ENCODE measurements around the gene KLHL30. TPM values are rescaled to one million over a fixed set of nuclear protein-coding genes. Genes with fewer than 3 reads are reported as not detected.

The KLHL30 gene
- total RNA-seq, 2 experiments from 2014 or later: not detected

DNA sequence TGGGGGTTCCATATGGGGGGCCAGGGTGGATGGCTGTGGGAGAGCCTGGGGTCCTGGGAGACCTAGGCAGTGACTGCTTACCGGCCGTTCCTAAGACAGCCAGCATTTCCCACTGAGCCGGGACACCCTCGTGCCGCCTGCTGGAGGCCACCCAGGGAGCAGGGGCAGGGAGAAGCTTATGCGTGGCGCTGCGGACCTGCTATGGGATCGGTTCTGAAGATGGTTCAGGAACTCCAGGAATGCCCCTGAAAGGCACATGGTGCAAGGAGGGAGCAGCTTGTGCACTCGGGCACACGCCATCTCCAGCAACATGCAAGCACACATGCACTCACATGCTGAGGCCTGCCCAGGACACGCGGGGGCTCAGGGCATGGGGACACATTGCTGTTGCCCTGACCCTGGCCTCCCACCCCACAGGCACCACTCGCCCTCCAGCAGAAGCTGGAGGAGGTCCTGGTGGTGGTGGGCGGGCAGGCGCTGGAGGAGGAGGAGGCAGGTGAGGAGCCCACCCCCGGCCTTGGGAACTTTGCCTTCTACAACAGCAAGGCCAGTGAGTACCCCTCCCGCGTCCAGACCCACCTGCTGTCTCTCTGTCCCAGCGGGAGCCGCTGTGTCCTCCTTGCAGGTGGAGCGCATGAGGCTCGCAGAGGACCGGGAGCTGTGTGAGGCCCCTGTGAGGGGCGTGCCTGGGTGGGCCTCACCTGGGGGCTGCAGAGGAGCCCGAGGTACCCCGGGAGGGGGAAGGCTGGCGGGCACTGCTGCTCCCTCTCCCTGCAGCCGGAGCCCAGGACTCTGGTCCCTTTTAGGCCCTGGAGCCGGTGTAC is 4.1 kb downstream of the KLHL30 start:
- no peak overlapping the region for H3K4me3 Mint-ChIP-seq
- no peaks in the 10 kb centered on the region for H3K9me3 Mint-ChIP-seq
- no peak for DNase-seq
- peaks cover 5% of the 10 kb centered on the region for H3K4me1 Mint-ChIP-seq (ENCODE audit: low read depth)
- H3K27ac Mint-ChIP-seq: no peak overlapping the region
- H3K27me3 Mint-ChIP-seq: no peaks in the 10 kb centered on the region
- POLR2A ChIA-PET: interaction anchor here (0.6 kb wide), 1 partner anchor 177 kb away, joined by 3 read pairs; no protein-coding TSS in a partner anchor
- CTCF ChIA-PET: no interaction called here
- no peaks in the 10 kb centered on the region for H3K36me3 Mint-ChIP-seq
- intact Hi-C loops (cut with micrococcal nuclease): no loop called here

DNA sequence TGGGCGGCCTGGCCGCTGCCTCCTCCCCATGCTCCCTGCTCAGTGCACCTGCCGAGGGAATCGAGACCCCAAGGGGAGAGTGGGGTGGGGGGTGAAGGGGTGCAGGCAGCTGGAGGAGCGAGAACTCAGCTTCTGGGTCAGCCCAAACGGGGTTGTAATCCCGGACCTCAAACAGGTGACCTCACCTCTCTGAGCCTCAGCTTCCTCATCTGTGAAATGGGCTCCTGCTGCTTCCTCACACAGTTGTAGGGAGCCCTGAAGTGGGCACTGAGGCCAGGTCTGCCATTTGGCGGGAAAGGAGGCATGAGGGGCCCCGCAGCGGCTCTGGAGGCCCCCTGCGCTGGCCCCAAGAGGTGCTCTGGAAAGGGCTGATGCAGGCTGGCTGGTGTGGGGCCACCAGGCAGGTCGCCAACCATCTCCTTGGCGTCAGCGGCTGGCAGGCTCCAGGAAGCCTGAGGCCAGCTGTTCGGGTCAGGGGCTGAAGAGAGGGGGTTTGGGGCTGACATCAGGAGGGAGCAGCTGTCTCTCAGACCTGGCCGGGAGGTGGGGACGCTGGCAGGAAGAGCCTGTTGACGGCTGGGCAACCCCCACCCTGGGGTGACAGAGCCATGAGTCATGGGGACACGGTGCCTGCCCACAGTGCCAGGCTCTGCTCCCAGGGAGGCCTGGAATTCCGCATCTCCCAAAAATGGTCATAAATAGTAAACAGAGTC is 4.9 kb downstream of the KLHL30 start:
- H3K9me3 Mint-ChIP-seq: no peaks in the 10 kb centered on the region
- ChIA-PET CTCF (no interaction called here), POLR2A (interaction anchor here (0.6 kb wide), 1 partner anchor 178 kb away, joined by 3 read pairs; no protein-coding TSS in a partner anchor)
- H3K4me3 Mint-ChIP-seq: no peak overlapping the region
- H3K27ac Mint-ChIP-seq: no peak overlapping the region
- no peaks in the 10 kb centered on the region for H3K36me3 Mint-ChIP-seq
- intact Hi-C loops (cut with micrococcal nuclease): no loop called here
- H3K27me3 Mint-ChIP-seq: no peaks in the 10 kb centered on the region
- peaks cover 5% of the 10 kb centered on the region for H3K4me1 Mint-ChIP-seq (ENCODE audit: low read depth)
- DNase-seq: peak; percentile 47

DNA sequence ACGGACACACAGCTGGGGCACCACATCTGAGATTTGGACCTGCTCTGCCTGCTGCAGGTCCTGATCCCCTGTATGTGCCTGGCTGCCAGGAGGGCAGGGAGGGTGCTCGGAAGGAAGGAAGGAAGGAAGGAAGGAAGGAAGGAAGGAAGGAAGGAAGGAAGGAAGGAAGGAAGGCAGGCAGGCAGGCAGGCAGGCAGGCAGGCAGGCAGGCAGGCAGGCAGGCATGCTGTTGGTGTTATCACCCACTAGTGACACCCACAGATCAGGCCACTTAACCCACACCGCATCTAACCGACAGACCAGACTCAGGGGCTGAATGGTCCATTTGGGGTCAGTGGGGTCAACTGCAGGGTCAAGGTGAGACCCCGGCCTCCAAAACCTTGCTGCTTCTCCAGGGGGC is 5.8 kb downstream of the KLHL30 start:
- intact Hi-C loops (cut with micrococcal nuclease): no loop called here
- no peaks in the 10 kb centered on the region for H3K9me3 Mint-ChIP-seq
- H3K4me3 Mint-ChIP-seq: no peak overlapping the region
- H3K27ac Mint-ChIP-seq: no peak overlapping the region
- no peaks in the 10 kb centered on the region for H3K27me3 Mint-ChIP-seq
- no peak for DNase-seq
- H3K4me1 Mint-ChIP-seq (ENCODE audit: low read depth): peaks cover 5% of the 10 kb centered on the region
- ChIA-PET CTCF (interaction anchor here (0.6 kb wide), 1 partner anchor 25 kb away, joined by 4 read pairs; no protein-coding TSS in a partner anchor), POLR2A (no interaction called here)
- no peaks in the 10 kb centered on the region for H3K36me3 Mint-ChIP-seq

DNA sequence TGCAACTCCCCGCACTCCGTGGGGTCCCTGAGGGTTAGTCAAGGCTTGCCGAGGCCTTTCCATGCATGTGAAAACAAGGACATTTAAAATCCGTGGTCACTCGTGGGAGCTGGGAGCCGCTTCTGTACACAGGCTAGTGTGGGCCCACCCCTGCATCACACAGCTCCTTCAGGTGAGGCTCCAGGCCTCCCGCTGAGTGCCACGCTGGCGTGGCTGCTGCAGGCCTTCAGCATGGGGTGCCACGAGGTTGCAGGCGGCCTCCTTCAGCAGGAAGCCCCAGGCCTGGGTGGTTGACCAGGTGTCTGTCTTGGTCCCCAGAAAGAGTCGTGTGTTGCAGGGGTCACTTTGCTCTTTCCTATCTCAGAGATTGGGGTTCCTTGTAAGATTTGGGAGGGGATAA is 6.6 kb downstream of the KLHL30 start:
- intact Hi-C loops (cut with micrococcal nuclease): no loop called here
- CTCF ChIA-PET: no interaction called here
- POLR2A ChIA-PET: no interaction called here
- no peaks in the 10 kb centered on the region for H3K36me3 Mint-ChIP-seq
- H3K9me3 Mint-ChIP-seq: no peaks in the 10 kb centered on the region
- H3K27me3 Mint-ChIP-seq: no peaks in the 10 kb centered on the region
- H3K4me1 Mint-ChIP-seq (ENCODE audit: low read depth): peaks cover 5% of the 10 kb centered on the region
- DNase-seq: no peak
- no peak overlapping the region for H3K4me3 Mint-ChIP-seq
- no peak overlapping the region for H3K27ac Mint-ChIP-seq

DNA sequence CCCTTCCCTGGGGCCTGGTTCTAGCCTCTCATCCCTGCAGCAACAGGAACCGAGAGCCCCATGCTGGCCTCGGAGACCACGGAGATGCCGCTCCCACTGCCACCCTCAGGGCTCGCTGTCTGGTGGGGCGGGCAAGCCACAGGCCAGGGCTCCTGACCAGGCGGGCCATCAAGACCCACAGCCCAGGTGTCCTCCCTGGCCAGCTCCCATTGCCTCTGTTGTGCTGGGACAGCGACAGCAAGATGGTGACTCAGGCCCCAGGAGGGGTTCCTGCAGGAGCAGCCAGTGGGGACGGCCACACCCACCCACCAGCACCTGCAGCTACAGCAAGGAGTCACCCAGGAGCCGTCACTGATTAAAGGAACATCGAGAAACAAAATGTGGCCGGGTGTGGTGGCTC is 7.4 kb downstream of the KLHL30 start:
- CTCF ChIA-PET: no interaction called here
- no peak overlapping the region for H3K27ac Mint-ChIP-seq
- no peak overlapping the region for H3K4me3 Mint-ChIP-seq
- H3K27me3 Mint-ChIP-seq: no peaks in the 10 kb centered on the region
- intact Hi-C loops (cut with micrococcal nuclease): no loop called here
- peaks cover 5% of the 10 kb centered on the region for H3K4me1 Mint-ChIP-seq (ENCODE audit: low read depth)
- H3K9me3 Mint-ChIP-seq: no peaks in the 10 kb centered on the region
- no peak for DNase-seq
- POLR2A ChIA-PET: no interaction called here
- H3K36me3 Mint-ChIP-seq: no peaks in the 10 kb centered on the region

DNA sequence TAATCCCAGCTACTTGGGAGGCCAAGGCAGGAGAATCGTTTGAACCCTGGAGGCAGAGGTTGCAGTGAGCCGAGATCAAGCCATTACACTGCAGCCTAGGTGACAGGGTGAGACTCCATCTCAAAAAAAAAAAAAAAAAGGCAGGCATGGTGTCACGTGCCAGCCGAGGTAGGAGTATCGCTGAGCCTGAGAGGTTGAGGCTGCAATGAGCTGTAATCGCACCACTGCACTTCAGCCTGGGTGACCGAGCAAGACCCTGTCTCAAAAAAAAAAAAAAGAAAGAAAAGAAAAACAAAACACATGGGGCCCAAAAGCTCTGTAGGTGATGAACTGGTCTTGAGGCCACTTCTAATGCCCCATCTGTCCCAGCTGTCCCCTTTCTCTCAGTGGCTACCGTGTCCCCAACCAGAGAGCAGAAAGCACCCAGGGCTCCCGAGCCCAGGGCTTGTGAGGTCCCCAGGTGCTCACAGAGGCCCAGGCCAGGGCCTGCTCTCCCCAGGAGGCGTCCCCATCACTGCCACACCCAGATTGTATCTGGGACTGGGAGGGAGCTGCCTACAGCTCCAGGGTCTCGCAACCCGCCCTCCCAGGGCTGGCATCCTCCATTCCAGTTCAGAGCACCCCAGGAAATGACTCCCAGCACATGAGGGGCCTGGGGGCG is 8.5 kb downstream of the KLHL30 start:
- H3K36me3 Mint-ChIP-seq: no peaks in the 10 kb centered on the region
- H3K9me3 Mint-ChIP-seq: no peaks in the 10 kb centered on the region
- no peaks in the 10 kb centered on the region for H3K27me3 Mint-ChIP-seq
- ChIA-PET POLR2A (no interaction called here), CTCF (no interaction called here)
- H3K27ac Mint-ChIP-seq: no peak overlapping the region
- no peak for DNase-seq
- no peak overlapping the region for H3K4me3 Mint-ChIP-seq
- no peaks in the 10 kb centered on the region for H3K4me1 Mint-ChIP-seq (ENCODE audit: low read depth)
- intact Hi-C loops (cut with micrococcal nuclease): no loop called here

DNA sequence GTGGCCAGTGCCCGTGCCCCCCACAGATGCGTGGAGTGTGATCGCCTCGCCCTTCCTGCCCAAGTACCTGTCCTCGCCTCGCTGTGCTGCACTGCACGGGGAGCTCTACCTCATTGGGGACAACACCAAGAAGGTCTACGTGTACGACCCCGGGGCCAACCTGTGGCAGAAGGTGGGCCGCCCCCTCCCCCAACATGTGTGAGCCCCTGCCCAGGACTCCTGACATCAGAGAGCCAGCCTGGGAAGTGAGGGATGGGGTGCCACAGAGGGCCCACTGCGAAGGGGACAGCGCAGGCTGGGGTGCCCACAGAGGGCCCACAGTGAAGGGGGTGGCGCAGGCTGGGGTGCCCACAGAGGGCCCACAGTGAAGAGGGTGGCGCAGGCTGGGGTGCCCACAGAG is 10.5 kb downstream of the KLHL30 start:
- no peaks in the 10 kb centered on the region for H3K36me3 Mint-ChIP-seq
- H3K27ac Mint-ChIP-seq: no peak overlapping the region
- no peaks in the 10 kb centered on the region for H3K4me1 Mint-ChIP-seq (ENCODE audit: low read depth)
- intact Hi-C loops (cut with micrococcal nuclease): no loop called here
- POLR2A ChIA-PET: no interaction called here
- H3K4me3 Mint-ChIP-seq: no peak overlapping the region
- no peak for DNase-seq
- peaks cover under 1% of the 10 kb centered on the region for H3K9me3 Mint-ChIP-seq
- H3K27me3 Mint-ChIP-seq: no peaks in the 10 kb centered on the region
- CTCF ChIA-PET: no interaction called here

DNA sequence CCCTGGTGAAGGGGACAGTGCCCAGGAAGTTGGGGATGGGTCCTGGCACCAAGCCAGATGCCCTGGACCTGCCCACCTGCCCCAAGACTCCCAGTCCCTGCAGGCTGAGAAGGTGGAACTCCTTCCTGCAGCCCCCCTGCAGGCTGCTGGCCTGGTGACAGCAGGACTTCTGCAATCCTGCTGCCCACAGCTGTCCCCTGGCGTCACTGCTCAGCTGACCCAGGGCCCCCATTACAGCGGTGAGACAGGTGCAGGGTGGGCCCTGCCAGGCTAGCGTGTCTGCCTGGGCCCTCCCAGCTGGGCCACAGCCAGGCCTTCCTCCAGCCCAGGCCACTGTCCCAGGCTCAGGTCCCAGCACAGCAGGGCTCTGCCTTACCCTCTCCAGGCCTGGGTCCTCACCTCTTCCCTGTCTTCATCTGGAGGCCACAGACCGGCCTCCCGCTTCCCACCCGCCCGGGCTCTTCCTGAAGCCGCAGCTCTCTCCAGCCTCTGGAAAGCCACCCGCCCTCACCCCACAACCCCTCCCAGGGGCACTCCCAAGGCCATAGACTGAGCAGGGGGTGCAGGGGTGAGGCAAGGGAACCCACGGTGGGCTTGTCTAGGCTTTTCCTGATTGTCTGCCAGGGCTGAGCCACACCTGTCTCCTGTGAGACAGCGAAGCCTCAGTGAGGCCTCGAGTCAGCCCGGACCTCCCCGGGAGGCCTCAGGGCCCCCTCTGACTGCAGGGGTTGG is 11.5 kb downstream of the KLHL30 start:
- no peak overlapping the region for H3K27ac Mint-ChIP-seq
- ChIA-PET POLR2A (no interaction called here), CTCF (no interaction called here)
- no peak for DNase-seq
- peaks cover 2% of the 10 kb centered on the region for H3K9me3 Mint-ChIP-seq
- intact Hi-C loops (cut with micrococcal nuclease): no loop called here
- no peaks in the 10 kb centered on the region for H3K4me1 Mint-ChIP-seq (ENCODE audit: low read depth)
- no peaks in the 10 kb centered on the region for H3K27me3 Mint-ChIP-seq
- H3K36me3 Mint-ChIP-seq: no peaks in the 10 kb centered on the region
- H3K4me3 Mint-ChIP-seq: no peak overlapping the region

DNA sequence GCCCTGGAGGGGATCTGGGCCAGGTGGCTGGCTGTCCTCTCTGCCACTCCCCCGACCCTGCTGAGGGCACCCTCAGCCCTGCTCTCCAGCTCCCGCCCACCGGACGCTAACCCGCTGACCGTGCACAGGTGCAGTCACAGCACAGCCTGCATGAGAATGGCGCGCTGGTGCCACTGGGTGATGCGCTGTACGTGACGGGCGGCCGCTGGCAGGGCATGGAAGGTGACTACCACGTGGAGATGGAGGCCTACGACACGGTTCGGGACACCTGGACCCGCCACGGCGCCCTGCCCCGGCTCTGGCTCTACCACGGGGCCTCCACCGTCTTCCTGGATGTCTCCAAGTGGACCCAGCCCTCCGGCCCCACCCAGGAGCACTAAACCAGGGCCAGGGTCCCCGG is 12.2 kb downstream of the KLHL30 start:
- no peak overlapping the region for H3K4me3 Mint-ChIP-seq
- no peak overlapping the region for H3K27ac Mint-ChIP-seq
- H3K4me1 Mint-ChIP-seq (ENCODE audit: low read depth): no peaks in the 10 kb centered on the region
- no peaks in the 10 kb centered on the region for H3K36me3 Mint-ChIP-seq
- DNase-seq: no peak
- no peaks in the 10 kb centered on the region for H3K27me3 Mint-ChIP-seq
- CTCF ChIA-PET: no interaction called here
- POLR2A ChIA-PET: no interaction called here
- intact Hi-C loops (cut with micrococcal nuclease): no loop called here
- peaks cover 2% of the 10 kb centered on the region for H3K9me3 Mint-ChIP-seq

DNA sequence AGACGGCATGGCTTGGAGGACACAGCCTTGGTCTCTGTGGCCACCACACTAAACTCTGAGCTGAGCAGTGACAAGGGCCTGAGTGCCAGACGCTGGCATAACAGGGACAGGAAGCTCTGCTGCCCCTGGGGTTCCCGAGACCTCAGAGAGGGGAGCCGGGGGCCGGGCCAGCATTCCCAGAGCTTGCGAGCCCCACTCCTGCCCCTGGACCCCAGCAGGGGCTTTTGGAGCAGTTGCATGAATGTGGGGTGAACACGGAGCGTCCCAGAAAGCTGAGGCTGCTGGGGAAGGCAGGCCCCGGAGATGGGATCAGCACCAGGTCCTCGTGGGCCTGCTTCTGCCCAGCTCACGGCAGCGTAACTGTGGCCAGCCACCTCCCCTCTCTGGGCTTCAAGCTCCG is 12.7 kb downstream of the KLHL30 start:
- H3K36me3 Mint-ChIP-seq: no peaks in the 10 kb centered on the region
- CTCF ChIA-PET: no interaction called here

DNA sequence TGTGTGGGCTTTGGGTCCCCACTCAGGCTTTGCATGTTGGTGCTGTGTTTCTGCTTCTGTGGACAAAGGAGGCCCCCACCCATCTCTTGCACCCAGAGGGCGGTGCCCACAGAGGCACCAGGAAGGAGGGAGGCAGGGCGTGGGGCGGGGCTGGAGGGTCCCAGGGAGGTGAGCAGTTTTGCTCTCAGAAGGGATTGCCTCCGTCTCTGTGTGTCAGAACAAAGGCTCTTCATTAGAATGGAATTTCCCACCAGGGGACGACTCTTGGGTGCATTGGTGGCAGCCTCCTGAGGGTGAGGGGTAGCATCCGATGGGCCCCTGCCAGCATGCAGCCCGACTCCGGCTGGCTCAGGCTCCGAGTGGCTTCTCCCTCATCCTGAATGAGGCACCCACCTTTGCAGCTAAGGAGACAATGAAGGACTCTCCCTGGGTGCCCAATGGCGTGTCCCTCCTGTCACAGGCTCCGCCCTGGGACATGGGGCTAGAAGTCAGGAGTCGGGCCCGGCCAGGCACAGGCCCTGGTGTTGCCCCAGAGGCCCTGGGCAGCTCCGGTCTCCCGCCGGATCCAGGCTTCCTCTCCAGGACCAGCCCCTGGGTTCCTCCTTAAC is 13.3 kb downstream of the KLHL30 start:
- Mint-ChIP-seq H3K4me1 (ENCODE audit: low read depth) (no peaks in the 10 kb centered on the region), H3K9me3 (peaks cover 2% of the 10 kb centered on the region), H3K4me3 (no peak overlapping the region)

More for the DNA sequence above, 12.7 kb downstream of the KLHL30 start:
- Mint-ChIP-seq H3K4me3 (no peak overlapping the region), H3K4me1 (ENCODE audit: low read depth) (no peaks in the 10 kb centered on the region), H3K27me3 (no peaks in the 10 kb centered on the region), H3K27ac (no peak overlapping the region), H3K9me3 (peaks cover 2% of the 10 kb centered on the region)
- DNase-seq: no peak
- intact Hi-C loops (cut with micrococcal nuclease): no loop called here
- POLR2A ChIA-PET: no interaction called here

More for the DNA sequence above, 13.3 kb downstream of the KLHL30 start:
- H3K27me3 Mint-ChIP-seq: no peaks in the 10 kb centered on the region
- ChIA-PET POLR2A (no interaction called here), CTCF (interaction anchor here (0.9 kb wide), 1 partner anchor 183 kb away, joined by 3 read pairs; no protein-coding TSS in a partner anchor)
- H3K36me3 Mint-ChIP-seq: no peaks in the 10 kb centered on the region
- no peak overlapping the region for H3K27ac Mint-ChIP-seq
- intact Hi-C loops (cut with micrococcal nuclease): no loop called here
- no peak for DNase-seq

All from activated CD4-positive, alpha-beta memory T cell treated with anti-CD3 and anti-CD28 coated beads for 36 hours (primary cell).